PC-3 (cell line): ENCODE data around the gene OPRD1. TPM values are rescaled to one million over a fixed set of nuclear protein-coding genes. Genes with fewer than 3 reads are reported as not detected.

Experiments
- ATAC-seq: fragments of 200-7000 bp; cut with Tn5 transposase; 2 replicates; pipeline ENCODE4 v1.9.1; 2020; ENCODE audit warnings: mild to moderate bottlenecking, moderate library complexity
- BruUV-seq: library from RNA; stranded (reverse); fragments of 400-500 nt; replicated peaks from 2 replicates; lab custom pipeline; 2021; lab: Mats Ljungman, UMichigan
- CTCF ChIA-PET: fragments of 300-600 bp; sonication (Branson Sonifier 250); formaldehyde crosslinking; loops from one replicate; lab custom pipeline; 2022; ENCODE audit warnings: antibody characterized with exemption; lab: Charles Lee
- POLR2A ChIA-PET: fragments of 300-600 bp; sonication (Branson Sonifier 250); formaldehyde crosslinking; loops from one replicate; lab custom pipeline; 2022; ENCODE audit warnings: antibody characterized with exemption; ENCODE audit not compliant: unreplicated experiment; lab: Charles Lee
- DNase-seq: peaks from one replicate; pipeline ENCODE4 v3.0.0-alpha.2; 2015
- H2AFZ ChIP-seq: fragments of 300-600 bp; sonication (generic); 2 replicates; pipeline ENCODE4 v1.6.0; 2016; ENCODE audit warnings: antibody characterized with exemption, low read length
- H3F3A ChIP-seq: fragments of 300-600 bp; sonication (generic); one replicate; pipeline ENCODE4 v1.6.0; 2017; ENCODE audit warnings: antibody characterized with exemption, low read length, control low read depth, mild to moderate bottlenecking; ENCODE audit not compliant: unreplicated experiment
- H3K27ac ChIP-seq: fragments of 300-600 bp; sonication (generic); 2 replicates; pipeline ENCODE4 v1.5.1; 2016; ENCODE audit warnings: mild to moderate bottlenecking, low read length
- H3K27me3 ChIP-seq: fragments of 300-600 bp; sonication (generic); 2 replicates; pipeline ENCODE4 v1.6.1; 2016; ENCODE audit warnings: low read length, mixed read lengths
- H3K36me3 ChIP-seq: fragments of 300-600 bp; sonication (generic); 2 replicates; pipeline ENCODE4 v1.6.1; 2016; ENCODE audit warnings: low read depth, mixed run types, low read length, mixed read lengths
- H3K4me1 ChIP-seq: fragments of 300-600 bp; sonication (generic); 2 replicates; pipeline ENCODE4 v1.5.1; 2016; ENCODE audit warnings: low read length; ENCODE audit not compliant: insufficient read depth
- H3K4me2 ChIP-seq: fragments of 300-600 bp; sonication (generic); 2 replicates; pipeline ENCODE4 v1.6.0; 2016; ENCODE audit warnings: low read length
- H3K4me3 ChIP-seq: fragments of 300-600 bp; sonication (generic); 2 replicates; pipeline ENCODE4 v1.5.1; 2016; ENCODE audit warnings: mild to moderate bottlenecking, low read length, mixed read lengths
- H3K79me2 ChIP-seq: fragments of 300-600 bp; sonication (generic); 2 replicates; pipeline ENCODE4 v1.6.1; 2017; ENCODE audit warnings: low read length, mixed read lengths
- H3K9ac ChIP-seq: fragments of 300-600 bp; sonication (generic); 2 replicates; pipeline ENCODE4 v1.6.0; 2016; ENCODE audit warnings: mild to moderate bottlenecking, low read length
- H3K9me2 ChIP-seq: fragments of 300-600 bp; sonication (generic); replicated peaks from 2 replicates; pipeline ENCODE4 v1.6.1; 2016; ENCODE audit warnings: mixed run types, low read length, mixed read lengths
- H3K9me3 ChIP-seq: fragments of 300-600 bp; sonication (generic); 2 replicates; pipeline ENCODE4 v1.6.1; 2016; ENCODE audit warnings: low read length, mixed read lengths
- H4K20me1 ChIP-seq: fragments of 300-600 bp; sonication (generic); 2 replicates; pipeline ENCODE4 v1.6.1; 2016; ENCODE audit warnings: low read length, mixed read lengths
- CTCF ChIP-seq: fragments of 300-600 bp; sonication (generic); conservative IDR thresholded peaks from 2 replicates; pipeline ENCODE4 v1.5.1; 2017; ENCODE audit warnings: antibody characterized with exemption, low read depth, mild to moderate bottlenecking, low read length
- EZH2 ChIP-seq: fragments of 300-600 bp; sonication (generic); IDR thresholded peaks from one replicate; pipeline ENCODE4 v1.6.1; 2017; ENCODE audit warnings: antibody characterized with exemption, mild to moderate bottlenecking, low read length; ENCODE audit not compliant: unreplicated experiment
- EZH2phosphoT487 ChIP-seq: fragments of 300-600 bp; sonication (generic); IDR thresholded peaks from 2 replicates; pipeline ENCODE4 v1.6.1; 2018; ENCODE audit warnings: mild to moderate bottlenecking, antibody characterized with exemption, low read length, borderline replicate concordance
- intact Hi-C: fragments of 100-400 bp; cut with micrococcal nuclease; formaldehyde crosslinking; loops from 2 replicates; pipeline ENCODE4 v1.9.0; 2023
- total RNA-seq: library from RNA; depleted of rRNA; stranded (reverse); fragments of >200 nt; gene quantifications from 2 replicates; pipeline ENCODE4 v1.2.3, GENCODE V29; 2014

OPRD1 gene
- total RNA-seq, 1 experiment from 2014 or later = not detected

DNA sequence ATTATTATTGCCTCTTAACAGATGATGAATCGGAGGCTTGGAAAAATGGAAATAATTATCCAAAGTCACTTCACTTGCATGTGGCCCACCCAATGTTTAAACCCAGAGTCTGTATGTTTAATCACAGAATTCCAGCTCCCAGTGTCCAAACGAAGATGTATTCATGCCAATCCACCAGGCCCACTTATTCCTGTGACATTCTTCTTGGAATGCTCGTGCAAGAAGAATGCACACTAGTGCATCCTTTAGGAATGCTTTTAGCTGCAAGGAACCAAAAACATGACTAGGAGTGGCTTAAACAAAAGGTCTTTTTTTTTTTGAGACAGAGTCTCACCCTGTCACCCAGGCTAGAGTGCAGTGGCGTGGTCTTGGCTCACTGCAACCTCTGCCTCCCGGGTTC lies 8.9 kb upstream of the OPRD1 start:
- Histone ChIP-seq H3K79me2 (no peaks in the 10 kb centered on the region), H3K4me3 (no peak overlapping the region), H3K4me2 (no peak overlapping the region), H3K9me2 (no peaks in the 10 kb centered on the region), H3K9me3 (no peaks in the 10 kb centered on the region), H3F3A (no peaks in the 10 kb centered on the region), H3K4me1 (no peaks in the 10 kb centered on the region), H3K9ac (no peak overlapping the region), H2AFZ (no peak overlapping the region), H3K27me3 (no peaks in the 10 kb centered on the region), H3K27ac (no peak overlapping the region), H4K20me1 (no peaks in the 10 kb centered on the region), H3K36me3 (no peaks in the 10 kb centered on the region)
- TF ChIP-seq EZH2 = no peak
- TF ChIP-seq CTCF = no peak
- TF ChIP-seq EZH2phosphoT487 = no peak
- ChIA-PET CTCF (interaction anchor here (0.6 kb wide), 1 partner anchor 31 kb away, joined by 5 read pairs; no protein-coding TSS in a partner anchor), POLR2A (no interaction called here)
- intact Hi-C loops = no loop called here
- BruUV-seq = no TSS peak
- ATAC-seq (no peak), DNase-seq (no peak)

- ATAC-seq = no peak
- H3K4me1 ChIP-seq = no peaks in the 10 kb centered on the region
- CTCF ChIA-PET = no interaction called here
- H3K36me3 ChIP-seq = no peaks in the 10 kb centered on the region
- no peaks in the 10 kb centered on the region for H3K27me3 ChIP-seq
- POLR2A ChIA-PET = no interaction called here
- no peak overlapping the region for H3K4me2 ChIP-seq
- no peak overlapping the region for H3K27ac ChIP-seq
- no peaks in the 10 kb centered on the region for H3K79me2 ChIP-seq
- intact Hi-C loops = no loop called here
- H3K9me3 ChIP-seq = no peaks in the 10 kb centered on the region
- no peaks in the 10 kb centered on the region for H3F3A ChIP-seq
- H3K4me3 ChIP-seq = no peak overlapping the region
- H2AFZ ChIP-seq = no peak overlapping the region
- no peak for DNase-seq
- no peaks in the 10 kb centered on the region for H4K20me1 ChIP-seq
- BruUV-seq = no TSS peak
- no peak for TF ChIP-seq CTCF
- no peak for TF ChIP-seq EZH2phosphoT487
- TF ChIP-seq EZH2 = no peak
- no peaks in the 10 kb centered on the region for H3K9me2 ChIP-seq
- H3K9ac ChIP-seq = no peak overlapping the region
These were observed 8.3 kb upstream of the OPRD1 start for GRCh38 chr1:28803662-28804061.

DNA sequence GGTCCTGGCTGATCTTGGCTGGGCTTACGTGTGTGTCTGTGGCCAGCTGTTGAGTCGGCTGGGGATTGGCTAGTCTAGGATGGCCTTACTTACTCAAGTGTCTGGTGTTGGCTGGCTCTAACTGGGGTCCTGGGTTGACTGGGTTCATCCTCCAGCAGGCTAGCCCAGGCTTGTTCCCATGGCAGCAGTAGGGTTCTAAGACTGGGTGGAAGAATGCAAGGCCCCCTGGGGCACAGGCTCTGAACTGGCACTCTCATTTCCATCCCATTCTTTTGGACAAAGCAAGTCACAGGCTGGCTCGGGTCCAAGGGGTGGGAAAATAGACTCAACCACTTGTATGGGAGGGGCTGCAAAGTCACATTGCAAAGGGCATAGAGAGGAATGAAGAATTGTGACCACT lies 7.9 kb upstream of the OPRD1 start:
- Histone ChIP-seq H3K27me3 (no peaks in the 10 kb centered on the region), H2AFZ (no peak overlapping the region), H3K4me3 (no peak overlapping the region), H3F3A (no peaks in the 10 kb centered on the region), H3K9me2 (no peaks in the 10 kb centered on the region), H3K36me3 (no peaks in the 10 kb centered on the region), H3K9me3 (no peaks in the 10 kb centered on the region), H3K79me2 (no peaks in the 10 kb centered on the region), H3K4me2 (no peak overlapping the region), H3K4me1 (no peaks in the 10 kb centered on the region), H4K20me1 (no peaks in the 10 kb centered on the region), H3K9ac (no peak overlapping the region), H3K27ac (no peak overlapping the region)
- TF ChIP-seq EZH2phosphoT487 = no peak
- TF ChIP-seq EZH2 = no peak
- TF ChIP-seq CTCF = no peak
- ATAC-seq (no peak), DNase-seq (no peak)
- POLR2A ChIA-PET = no interaction called here
- CTCF ChIA-PET = no interaction called here
- intact Hi-C loops = no loop called here
- BruUV-seq = no TSS peak
